Natural killer cell (primary cell): Measurements from ENCODE around the gene TPM1. TPM values are rescaled to one million over a fixed set of nuclear protein-coding genes. Genes with fewer than 3 reads are reported as not detected.

Source experiments
- ATAC-seq, 3 donors: fragments of 150-1000 bp in 2 of 3; fragments of 200-7000 bp in 1 of 3; cut with Tn5 transposase; 1 replicate in 1 of 3; 2 replicates in 2 of 3; pipeline ENCODE4 v1.10.0; 2021; ENCODE audit warnings: mild to moderate bottlenecking in 2 of 3, moderate library complexity in 2 of 3
- DNase-seq, 2 donors: peaks; one replicate each; pipeline versions ENCODE4 v3.0.0 to v3.0.0-alpha.2; 2013 to 2021; ENCODE audit warnings: mixed read lengths in 1 of 2
- H3K27ac ChIP-seq: one replicate; pipeline ENCODE4 v1.5.1; 2013; ENCODE audit warnings: mild to moderate bottlenecking, low read length
- H3K27me3 ChIP-seq: one replicate; pipeline ENCODE4 v1.6.1; 2013; ENCODE audit warnings: low read length; ENCODE audit not compliant: control insufficient read depth, insufficient read depth
- H3K36me3 ChIP-seq: one replicate; pipeline ENCODE4 v1.6.1; 2013; ENCODE audit warnings: low read length; ENCODE audit not compliant: control insufficient read depth, insufficient read depth
- H3K4me1 ChIP-seq: one replicate; pipeline ENCODE4 v1.6.1; 2013; ENCODE audit warnings: low read length; ENCODE audit not compliant: control insufficient read depth, insufficient read depth
- H3K4me3 ChIP-seq: one replicate; pipeline ENCODE4 v1.5.1; 2013; ENCODE audit warnings: low read length
- H3K9me3 ChIP-seq: one replicate; pipeline ENCODE4 v1.6.1; 2013; ENCODE audit warnings: low read length; ENCODE audit not compliant: control insufficient read depth, insufficient read depth
- H3K27ac Mint-ChIP-seq, 2 donors: one replicate each; pipeline ENCODE4 v1.8.0; 2022; ENCODE audit warnings: mild to moderate bottlenecking in 2 of 2, mixed read lengths in 2 of 2, moderate library complexity in 1 of 2
- H3K27me3 Mint-ChIP-seq, 2 donors: one replicate each; pipeline ENCODE4 v1.8.0; 2022; ENCODE audit warnings: low read depth in 2 of 2, mixed read lengths in 2 of 2
- H3K36me3 Mint-ChIP-seq: one replicate; pipeline ENCODE4 v1.8.0; 2022; ENCODE audit warnings: mixed read lengths
- H3K4me1 Mint-ChIP-seq, 2 donors: one replicate each; pipeline ENCODE4 v1.8.0; 2022; ENCODE audit warnings: mixed read lengths in 2 of 2
- H3K4me3 Mint-ChIP-seq: one replicate; pipeline ENCODE4 v1.8.0; 2022; ENCODE audit warnings: mild to moderate bottlenecking, moderate library complexity, mixed read lengths
- H3K9me3 Mint-ChIP-seq, 2 donors: one replicate each; pipeline ENCODE4 v1.8.0; 2022; ENCODE audit warnings: mixed read lengths in 2 of 2
- CTCF ChIP-seq: fragments of 200-600 bp; IDR thresholded peaks from one replicate; pipeline ENCODE4 v1.8.0; 2022; ENCODE audit warnings: antibody characterized with exemption
- WGBS: methylation state at CpG from one replicate; pipeline ENCODE4 v1.1.7; 2013; ENCODE audit warnings: missing lambda C conversion rate; ENCODE audit not compliant: insufficient coverage; 5-methylcytosine and 5-hydroxymethylcytosine counted together
- intact Hi-C: fragments of 100-400 bp; cut with micrococcal nuclease; formaldehyde crosslinking; loops from one replicate; pipeline ENCODE4 v1.14.2; 2022
- total RNA-seq, 4 donors: library from RNA; stranded (reverse); fragments of 120-200 nt in 1 of 4; gene quantifications; one replicate each; pipeline versions ENCODE4 v1.2.3 to v1.2.4, GENCODE V29; 2013 to 2022

TPM1 gene
- total RNA-seq, 3 donors from 2014 or later (not counting 1 experiment from before 2014, with no cell fraction given): 21.5 to 33.0 (median 25.6) TPM

- H3K27ac Mint-ChIP-seq: no peak overlapping the region
- no peak overlapping the region for H3K4me3 ChIP-seq
- H3K27ac ChIP-seq: no peak overlapping the region
- DNase-seq (no peak), ATAC-seq (no peak)
- intact Hi-C loops: no loop called here
- peaks cover 0 to 5% of the 10 kb centered on the region in 2 donors for H3K4me1 Mint-ChIP-seq
- no peak for TF ChIP-seq CTCF
- no peaks in the 10 kb centered on the region for H3K27me3 Mint-ChIP-seq
- H3K4me1 ChIP-seq: no peaks in the 10 kb centered on the region
- no peak overlapping the region for H3K4me3 Mint-ChIP-seq
- H3K36me3 Mint-ChIP-seq: peaks cover 21% of the 10 kb centered on the region
- no peaks in the 10 kb centered on the region for H3K27me3 ChIP-seq
- WGBS: 97% methylated on average over 3 of the region's 3 CpGs
- H3K9me3 Mint-ChIP-seq: no peaks in the 10 kb centered on the region
- no peaks in the 10 kb centered on the region for H3K9me3 ChIP-seq
- no peaks in the 10 kb centered on the region for H3K36me3 ChIP-seq
Measured at GRCh38 chr15:63069616-63070090, 27.1 kb downstream of the TPM1 start.

GRCh38 chr15:63070681-63071129, 28.2 kb downstream of the TPM1 start:
- no peak for TF ChIP-seq CTCF
- no peak overlapping the region for H3K4me3 ChIP-seq
- H3K27me3 ChIP-seq: no peaks in the 10 kb centered on the region
- H3K9me3 ChIP-seq: no peaks in the 10 kb centered on the region
- H3K4me1 ChIP-seq: no peaks in the 10 kb centered on the region
- WGBS: 91% methylated on average over 4 of the region's 6 CpGs
- ATAC-seq: no peak
- no peak overlapping the region for H3K27ac ChIP-seq
- Mint-ChIP-seq H3K36me3 (peaks cover 18% of the 10 kb centered on the region), H3K27ac (no peak overlapping the region), H3K4me3 (no peak overlapping the region), H3K4me1 (peaks cover 0 to 6% of the 10 kb centered on the region in 2 donors), H3K27me3 (no peaks in the 10 kb centered on the region), H3K9me3 (no peaks in the 10 kb centered on the region)
- intact Hi-C loops: no loop called here
- DNase-seq: no peak
- H3K36me3 ChIP-seq: no peaks in the 10 kb centered on the region

- Mint-ChIP-seq H3K36me3 (peaks cover 11% of the 10 kb centered on the region), H3K27me3 (no peaks in the 10 kb centered on the region), H3K4me3 (no peak overlapping the region), H3K27ac (no peak overlapping the region), H3K9me3 (no peaks in the 10 kb centered on the region), H3K4me1 (peaks cover 6 to 10% of the 10 kb centered on the region in 2 donors)
- Histone ChIP-seq H3K27ac (no peak overlapping the region), H3K27me3 (no peaks in the 10 kb centered on the region), H3K4me3 (no peak overlapping the region), H3K4me1 (peaks cover 4% of the 10 kb centered on the region), H3K9me3 (no peaks in the 10 kb centered on the region), H3K36me3 (no peaks in the 10 kb centered on the region)
- ATAC-seq: no peak
- intact Hi-C loops: no loop called here
- TF ChIP-seq CTCF: no peak
- no peak for DNase-seq
- WGBS: 81% methylated on average over 7 of the region's 8 CpGs
Measured at GRCh38 chr15:63071288-63071909, 28.9 kb downstream of the TPM1 start.
